ENCODE measurements around the gene ELP4.
A peak's percentile ranks its signal among the peaks of the same experiment; 100 is the strongest.

DNA sequence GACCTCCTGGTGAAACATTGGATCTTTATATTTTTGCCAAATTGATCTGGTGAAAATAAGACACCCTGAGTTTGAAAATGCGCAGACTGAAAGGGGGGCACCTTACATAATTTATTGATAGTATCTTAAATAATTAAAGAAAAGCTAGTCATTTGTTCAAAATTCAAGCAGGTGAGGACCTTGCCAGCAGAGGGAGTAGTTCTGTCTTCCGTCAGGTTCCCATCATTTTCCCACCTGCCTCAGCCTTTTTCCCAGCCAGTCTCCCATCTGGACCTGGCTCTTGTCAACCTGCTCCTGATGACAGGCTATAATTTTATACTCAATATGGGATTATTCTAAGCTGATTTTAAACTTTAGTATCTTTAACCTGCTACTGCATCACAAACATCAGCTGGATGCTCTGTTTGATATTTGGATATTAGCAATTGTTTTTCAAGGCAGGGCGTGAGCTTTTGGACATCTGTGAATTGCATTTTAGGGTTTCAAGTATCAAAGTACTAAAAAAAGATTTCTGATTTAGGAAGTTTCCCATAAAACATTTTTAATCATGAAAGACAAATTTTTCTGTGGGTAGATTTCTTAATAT is 132.0 kb downstream of the ELP4 start:
- TF ChIP-seq POLR2A (IDR thresholded peaks at IDR 0.05; ENCODE audit: borderline replicate concordance, extremely low read depth, insufficient read depth, insufficient read length) (no peak), CTCF (IDR thresholded peaks at IDR 0.05 in 2 of 3, conservative IDR thresholded peaks at IDR 0.05 in 1 of 3; ENCODE audit: borderline replicate concordance in 1 of 3, insufficient read depth in 1 of 3, low read depth in 2 of 3, low read length in 2 of 3) (peak; percentile 43 to 72 (median 69); a peak in 5 of 6 replicates)

Measured in HCT116 (cell line).